Neural progenitor cell (in vitro differentiated cells): Measurements from ENCODE around the gene SCN7A.

ENCODE experiments used
- EZH2 ChIP-seq: fragments of 200-600 bp; sonication (generic); IDR thresholded peaks from 2 replicates; pipeline ENCODE4 v1.6.1; 2017; ENCODE audit warnings: antibody characterized with exemption, mild to moderate bottlenecking, moderate library complexity
- TF ChIP-seq, protein P1 (sequence below): fragments of 200-600 bp; sonication (generic); IDR thresholded peaks from 2 replicates; pipeline ENCODE4 v1.5.1; 2017; ENCODE audit warnings: antibody characterized with exemption, mild to moderate bottlenecking

GRCh38 chr2:166494140-166494624 lies at the start of gene SCN7A:
- TF ChIP-seq, protein P1, sequence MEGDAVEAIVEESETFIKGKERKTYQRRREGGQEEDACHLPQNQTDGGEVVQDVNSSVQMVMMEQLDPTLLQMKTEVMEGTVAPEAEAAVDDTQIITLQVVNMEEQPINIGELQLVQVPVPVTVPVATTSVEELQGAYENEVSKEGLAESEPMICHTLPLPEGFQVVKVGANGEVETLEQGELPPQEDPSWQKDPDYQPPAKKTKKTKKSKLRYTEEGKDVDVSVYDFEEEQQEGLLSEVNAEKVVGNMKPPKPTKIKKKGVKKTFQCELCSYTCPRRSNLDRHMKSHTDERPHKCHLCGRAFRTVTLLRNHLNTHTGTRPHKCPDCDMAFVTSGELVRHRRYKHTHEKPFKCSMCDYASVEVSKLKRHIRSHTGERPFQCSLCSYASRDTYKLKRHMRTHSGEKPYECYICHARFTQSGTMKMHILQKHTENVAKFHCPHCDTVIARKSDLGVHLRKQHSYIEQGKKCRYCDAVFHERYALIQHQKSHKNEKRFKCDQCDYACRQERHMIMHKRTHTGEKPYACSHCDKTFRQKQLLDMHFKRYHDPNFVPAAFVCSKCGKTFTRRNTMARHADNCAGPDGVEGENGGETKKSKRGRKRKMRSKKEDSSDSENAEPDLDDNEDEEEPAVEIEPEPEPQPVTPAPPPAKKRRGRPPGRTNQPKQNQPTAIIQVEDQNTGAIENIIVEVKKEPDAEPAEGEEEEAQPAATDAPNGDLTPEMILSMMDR, result no peak
- TF ChIP-seq EZH2, result no peak
